Activated T-cell treated with anti-CD3 and anti-CD28 coated beads, Interleukin-2, amount 50 U/mL, for 4 hours (primary cell): Measurements from ENCODE around the gene INPP5D. TPM values are rescaled to one million over a fixed set of nuclear protein-coding genes. Genes with fewer than 3 reads are reported as not detected.
"Not testable (repeated sequence)": the region's sequence is repeated elsewhere in the genome, so short reads cannot be mapped to it uniquely, and the experiment has no call there.

Source experiments
- ATAC-seq, 2 donors: fragments of 200-7000 bp; cut with Tn5 transposase; one replicate each; pipeline ENCODE4 v1.10.0; 2021
- DNase-seq: peaks from one replicate; pipeline ENCODE4 v3.0.0-alpha.2; 2020
- H3K27me3 Mint-ChIP-seq: one replicate; pipeline ENCODE4 v1.8.0; 2021; ENCODE audit warnings: low read depth, mixed read lengths
- H3K36me3 Mint-ChIP-seq: one replicate; pipeline ENCODE4 v1.8.0; 2022; ENCODE audit warnings: mixed read lengths; ENCODE audit not compliant: insufficient read depth
- H3K4me1 Mint-ChIP-seq: one replicate; pipeline ENCODE4 v1.8.0; 2021; ENCODE audit warnings: low read depth, mixed read lengths
- H3K4me3 Mint-ChIP-seq: one replicate; pipeline ENCODE4 v1.8.0; 2021; ENCODE audit warnings: mild to moderate bottlenecking, moderate library complexity, mixed read lengths
- H3K9me3 Mint-ChIP-seq: one replicate; pipeline ENCODE4 v1.8.0; 2021; ENCODE audit warnings: mixed read lengths
- total RNA-seq, 3 donors: library from RNA; stranded (reverse); gene quantifications; one replicate each; pipeline ENCODE4 v1.2.1, GENCODE V29; 2021

The INPP5D gene
- total RNA-seq: 10 to 100 TPM; 31.2 to 35.5 (median 31.7) TPM

DNA sequence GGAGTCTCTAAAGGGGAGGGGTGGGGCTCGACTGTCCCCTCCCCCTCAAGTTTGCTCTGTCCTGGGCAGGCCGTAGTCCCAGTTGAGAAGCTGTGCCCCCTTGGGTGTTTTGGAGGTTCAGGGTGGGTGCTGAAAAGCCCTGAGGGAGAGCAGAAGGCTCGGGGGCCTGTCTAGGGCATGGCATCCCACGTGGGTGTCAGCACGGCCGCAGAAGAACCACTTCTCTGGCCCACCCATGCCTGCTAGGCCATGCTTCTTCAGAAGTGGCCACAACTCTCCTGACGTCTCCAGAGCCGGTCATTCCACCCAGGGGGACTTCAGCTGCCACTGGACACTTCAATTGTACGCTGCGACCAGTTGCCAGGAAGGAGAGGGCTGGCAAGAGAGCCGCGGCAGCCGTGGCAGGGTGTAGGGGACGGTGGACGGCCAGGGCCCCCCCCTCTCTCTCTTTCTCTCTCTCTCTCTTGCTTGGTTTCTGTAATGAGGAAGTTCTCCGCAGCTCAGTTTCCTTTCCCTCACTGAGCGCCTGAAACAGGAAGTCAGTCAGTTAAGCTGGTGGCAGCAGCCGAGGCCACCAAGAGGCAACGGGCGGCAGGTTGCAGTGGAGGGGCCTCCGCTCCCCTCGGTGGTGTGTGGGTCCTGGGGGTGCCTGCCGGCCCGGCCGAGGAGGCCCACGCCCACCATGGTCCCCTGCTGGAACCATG is at the start of gene INPP5D:
Gene INPP5D, plus strand, starts transcription at position 546 of the 704 bp plus-strand sequence. Its CDS starts 137 bp downstream, at position 683.
- DNase-seq (peak; percentile 61), ATAC-seq (peak; percentile 69 to 74)
- Mint-ChIP-seq H3K9me3 (no peaks in the 10 kb centered on the region), H3K27me3 (no peaks in the 10 kb centered on the region), H3K4me3 (peak within 1 kb of the TSS; percentile 96), H3K36me3 (peaks cover 3% of the 10 kb centered on the region), H3K4me1 (peaks cover 40% of the 10 kb centered on the region)

- no peaks in the 10 kb centered on the region for H3K4me1 Mint-ChIP-seq
- no peaks in the 10 kb centered on the region for H3K36me3 Mint-ChIP-seq
- H3K9me3 Mint-ChIP-seq: no peaks in the 10 kb centered on the region
- ATAC-seq (no peak), DNase-seq (no peak)
- H3K27me3 Mint-ChIP-seq: no peaks in the 10 kb centered on the region
- no peak overlapping the region for H3K4me3 Mint-ChIP-seq
These were observed 49.4 kb upstream of the INPP5D start for GRCh38 chr2:233010569-233011267.

GRCh38 chr2:233011268-233011650 is 48.9 kb upstream of the INPP5D start:
- H3K4me3 Mint-ChIP-seq: no peak overlapping the region
- DNase-seq: no peak
- ATAC-seq: no peak
- H3K27me3 Mint-ChIP-seq: no peaks in the 10 kb centered on the region
- H3K4me1 Mint-ChIP-seq: no peaks in the 10 kb centered on the region
- no peaks in the 10 kb centered on the region for H3K36me3 Mint-ChIP-seq
- no peaks in the 10 kb centered on the region for H3K9me3 Mint-ChIP-seq

- Mint-ChIP-seq H3K4me3 (no peak overlapping the region), H3K36me3 (no peaks in the 10 kb centered on the region), H3K27me3 (no peaks in the 10 kb centered on the region), H3K4me1 (no peaks in the 10 kb centered on the region), H3K9me3 (no peaks in the 10 kb centered on the region)
- ATAC-seq: no peak
- DNase-seq: no peak
These were observed 48.4 kb upstream of the INPP5D start for GRCh38 chr2:233011702-233012131.

GRCh38 chr2:233012301-233012971 is 47.7 kb upstream of the INPP5D start:
- no peaks in the 10 kb centered on the region for H3K4me1 Mint-ChIP-seq
- H3K36me3 Mint-ChIP-seq: no peaks in the 10 kb centered on the region
- H3K9me3 Mint-ChIP-seq: no peaks in the 10 kb centered on the region
- no peak overlapping the region for H3K4me3 Mint-ChIP-seq
- no peak for ATAC-seq
- DNase-seq: no peak
- H3K27me3 Mint-ChIP-seq: no peaks in the 10 kb centered on the region

GRCh38 chr2:233013027-233013461 is 47.1 kb upstream of the INPP5D start, which contains the start of gene NGEF:
NGEF (minus strand) TSS chr2:233013256; CDS start chr2:232974890, 38,366 bp downstream.
- no peaks in the 10 kb centered on the region for H3K9me3 Mint-ChIP-seq
- no peaks in the 10 kb centered on the region for H3K27me3 Mint-ChIP-seq
- no peak within 1 kb of the TSS for H3K4me3 Mint-ChIP-seq
- DNase-seq (no peak), ATAC-seq (no peak)
- H3K4me1 Mint-ChIP-seq: no peaks in the 10 kb centered on the region
- no peaks in the 10 kb centered on the region for H3K36me3 Mint-ChIP-seq

GRCh38 chr2:233013650-233014049 is 46.5 kb upstream of the INPP5D start:
- no peaks in the 10 kb centered on the region for H3K36me3 Mint-ChIP-seq
- no peak for DNase-seq
- H3K9me3 Mint-ChIP-seq: no peaks in the 10 kb centered on the region
- no peak for ATAC-seq
- H3K27me3 Mint-ChIP-seq: no peaks in the 10 kb centered on the region
- H3K4me3 Mint-ChIP-seq: no peak overlapping the region
- H3K4me1 Mint-ChIP-seq: no peaks in the 10 kb centered on the region

DNA sequence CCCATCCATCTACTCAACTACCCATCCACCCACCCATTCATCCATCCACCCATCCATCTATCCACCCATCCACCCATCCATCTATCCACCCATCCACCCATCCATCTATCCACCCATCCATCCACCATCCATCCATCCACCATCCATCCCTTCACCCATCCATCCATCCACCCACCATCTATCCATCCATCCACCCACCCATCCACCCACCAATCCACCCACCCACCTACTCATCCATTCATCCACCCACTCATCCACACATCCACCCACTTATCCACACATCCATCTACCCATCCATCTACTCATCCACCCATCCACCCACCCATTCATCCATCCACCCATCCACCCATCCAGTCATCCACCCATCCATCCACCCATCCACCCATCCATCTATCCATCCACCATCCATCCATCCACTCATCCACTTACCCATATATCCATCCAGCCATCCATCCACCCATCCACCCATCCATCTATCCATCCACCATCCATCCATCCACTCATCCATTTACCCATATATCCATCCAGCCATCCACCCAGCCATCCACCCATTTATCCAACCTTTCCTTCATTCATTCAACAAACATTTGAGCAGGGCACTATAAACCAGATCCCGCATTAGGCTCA is 45.0 kb upstream of the INPP5D start:
- H3K9me3 Mint-ChIP-seq: no peaks in the 10 kb centered on the region
- ATAC-seq (no peak), DNase-seq (no peak)
- H3K27me3 Mint-ChIP-seq: no peaks in the 10 kb centered on the region
- H3K4me3 Mint-ChIP-seq: no peak overlapping the region
- no peaks in the 10 kb centered on the region for H3K36me3 Mint-ChIP-seq
- no peaks in the 10 kb centered on the region for H3K4me1 Mint-ChIP-seq

DNA sequence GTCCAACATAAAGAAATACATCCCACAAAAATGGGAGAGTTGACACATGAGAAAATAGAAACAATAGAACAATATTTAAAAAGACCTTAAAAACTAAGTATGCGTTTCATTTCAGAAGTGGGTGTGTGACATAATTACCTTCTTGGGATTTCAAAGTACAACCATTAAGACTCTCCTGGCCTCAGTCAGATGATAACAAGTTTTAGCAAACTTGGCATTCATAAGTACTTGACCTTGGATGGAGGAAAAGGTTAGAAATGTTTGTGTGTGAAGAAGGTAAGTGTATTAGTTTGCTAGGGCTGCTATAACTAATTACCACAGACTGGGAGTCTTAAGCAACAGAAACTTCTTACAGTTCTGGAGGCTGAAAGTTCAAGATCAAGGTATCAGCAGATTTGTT is 42.2 kb upstream of the INPP5D start:
- DNase-seq: no peak
- Mint-ChIP-seq H3K27me3 (no peaks in the 10 kb centered on the region), H3K4me3 (no peak overlapping the region), H3K36me3 (no peaks in the 10 kb centered on the region), H3K9me3 (no peaks in the 10 kb centered on the region), H3K4me1 (no peaks in the 10 kb centered on the region)
- no peak for ATAC-seq

- H3K4me3 Mint-ChIP-seq, H3K27me3 Mint-ChIP-seq, ATAC-seq, H3K9me3 Mint-ChIP-seq, H3K4me1 Mint-ChIP-seq, H3K36me3 Mint-ChIP-seq, DNase-seq: not testable (repeated sequence)
These were observed 40.5 kb upstream of the INPP5D start for GRCh38 chr2:233019610-233020009.

GRCh38 chr2:233020454-233020853 is 39.7 kb upstream of the INPP5D start:
- no peaks in the 10 kb centered on the region for H3K36me3 Mint-ChIP-seq
- no peak for ATAC-seq
- H3K9me3 Mint-ChIP-seq: no peaks in the 10 kb centered on the region
- H3K27me3 Mint-ChIP-seq: no peaks in the 10 kb centered on the region
- no peaks in the 10 kb centered on the region for H3K4me1 Mint-ChIP-seq
- no peak overlapping the region for H3K4me3 Mint-ChIP-seq
- DNase-seq: no peak

DNA sequence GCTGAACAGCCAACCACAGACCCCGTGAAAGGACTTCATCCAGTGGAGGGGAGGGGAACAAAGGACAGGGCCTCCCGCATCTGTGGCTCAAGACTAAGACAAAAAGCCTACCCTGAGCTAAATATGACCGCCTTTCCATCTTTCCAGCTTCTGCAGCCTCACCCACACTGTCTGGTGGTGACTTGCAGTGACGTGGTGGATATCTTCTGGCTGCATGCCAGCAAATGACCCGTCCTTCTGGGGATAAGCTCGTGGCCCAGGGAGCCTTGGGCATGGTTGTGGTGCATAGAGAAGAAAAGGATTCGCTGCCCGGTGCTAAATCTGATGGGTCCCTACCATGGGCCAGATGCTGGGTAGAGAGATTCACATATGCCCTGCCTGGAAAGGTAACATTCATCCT is 38.4 kb upstream of the INPP5D start:
- no peaks in the 10 kb centered on the region for H3K27me3 Mint-ChIP-seq
- no peaks in the 10 kb centered on the region for H3K4me1 Mint-ChIP-seq
- DNase-seq (no peak), ATAC-seq (no peak)
- no peaks in the 10 kb centered on the region for H3K36me3 Mint-ChIP-seq
- no peak overlapping the region for H3K4me3 Mint-ChIP-seq
- no peaks in the 10 kb centered on the region for H3K9me3 Mint-ChIP-seq

GRCh38 chr2:233022561-233022960 is 37.6 kb upstream of the INPP5D start:
- no peaks in the 10 kb centered on the region for H3K9me3 Mint-ChIP-seq
- ATAC-seq (no peak), DNase-seq (no peak)
- H3K36me3 Mint-ChIP-seq: no peaks in the 10 kb centered on the region
- no peak overlapping the region for H3K4me3 Mint-ChIP-seq
- H3K27me3 Mint-ChIP-seq: no peaks in the 10 kb centered on the region
- no peaks in the 10 kb centered on the region for H3K4me1 Mint-ChIP-seq

- Mint-ChIP-seq H3K4me3 (no peak overlapping the region), H3K9me3 (no peaks in the 10 kb centered on the region), H3K27me3 (no peaks in the 10 kb centered on the region), H3K4me1 (no peaks in the 10 kb centered on the region), H3K36me3 (no peaks in the 10 kb centered on the region)
- DNase-seq (no peak), ATAC-seq (no peak)
These were observed 37.0 kb upstream of the INPP5D start for GRCh38 chr2:233023007-233023760.
